Stimulated activated CD8-positive, alpha-beta memory T cell treated with anti-CD3 and anti-CD28 coated beads, Interleukin-2, amount 100 ng/mL, for 48 hours (primary cell): Measurements from ENCODE around the gene DTNBP1.
A peak's percentile ranks its signal among the peaks of the same experiment; 100 is the strongest.

Experiments
- DNase-seq, 2 donors: peaks; one replicate each; pipeline ENCODE4 v3.0.0-alpha.2; 2020; ENCODE audit warnings: low read depth in 2 of 2

DTNBP1 gene

GRCh38 chr6:15592610-15593009 lies 70.2 kb downstream of the DTNBP1 start:
- no peak for DNase-seq

- DNase-seq = peak in 1 of 2 donors; percentile 10
Measured at GRCh38 chr6:15588971-15589634, 73.7 kb downstream of the DTNBP1 start.

GRCh38 chr6:15586503-15586902 lies 76.3 kb downstream of the DTNBP1 start:
- DNase-seq = no peak

GRCh38 chr6:15585760-15586214 lies 77.0 kb downstream of the DTNBP1 start:
- DNase-seq = no peak

- no peak for DNase-seq
Measured at GRCh38 chr6:15582499-15582898, 80.3 kb downstream of the DTNBP1 start.

- no peak for DNase-seq
Measured at GRCh38 chr6:15581751-15582150, 81.1 kb downstream of the DTNBP1 start.

- DNase-seq = no peak
Measured at GRCh38 chr6:15580326-15580725, 82.5 kb downstream of the DTNBP1 start.

- no peak for DNase-seq
Measured at GRCh38 chr6:15578716-15579391, 84.0 kb downstream of the DTNBP1 start.

GRCh38 chr6:15577550-15578171 lies 85.2 kb downstream of the DTNBP1 start:
- DNase-seq = no peak

- DNase-seq = no peak
Measured at GRCh38 chr6:15577106-15577505, 85.7 kb downstream of the DTNBP1 start.

- DNase-seq = no peak
Measured at GRCh38 chr6:15575357-15576033, 87.3 kb downstream of the DTNBP1 start.

- no peak for DNase-seq
Measured at GRCh38 chr6:15574486-15574885, 88.3 kb downstream of the DTNBP1 start.

GRCh38 chr6:15574023-15574422 lies 88.8 kb downstream of the DTNBP1 start:
- no peak for DNase-seq

- no peak for DNase-seq
Measured at GRCh38 chr6:15573384-15573783, 89.4 kb downstream of the DTNBP1 start.

GRCh38 chr6:15572296-15573016 lies 90.4 kb downstream of the DTNBP1 start:
- DNase-seq = no peak

- DNase-seq = no peak
Measured at GRCh38 chr6:15570171-15570570, 92.7 kb downstream of the DTNBP1 start.

- DNase-seq = no peak
Measured at GRCh38 chr6:15569035-15569995, 93.5 kb downstream of the DTNBP1 start.

GRCh38 chr6:15562977-15563376 lies 99.9 kb downstream of the DTNBP1 start:
- DNase-seq = no peak

GRCh38 chr6:15561447-15562199 lies 101.2 kb downstream of the DTNBP1 start:
- DNase-seq = no peak

GRCh38 chr6:15560713-15561112 lies 102.1 kb downstream of the DTNBP1 start:
- DNase-seq = no peak
